GM12878 (cell line): ENCODE measurements around the gene AMHR2. TPM values are rescaled to one million over a fixed set of nuclear protein-coding genes. Genes with fewer than 3 reads are reported as not detected.
A peak's percentile ranks its signal among the peaks of the same experiment; 100 is the strongest.

Experiments used
- BACH1 ChIP-seq: fragments of 450-650 bp; IDR thresholded peaks from 2 replicates; pipeline ENCODE4 v1.6.1; 2017; ENCODE audit warnings: mild to moderate bottlenecking, borderline replicate concordance
- BMI1 ChIP-seq: fragments of 450-650 bp; IDR thresholded peaks from 2 replicates; pipeline ENCODE4 v1.6.1; 2016; ENCODE audit warnings: mild to moderate bottlenecking, moderate library complexity, borderline replicate concordance
- CBX5 ChIP-seq: sonication (generic); IDR thresholded peaks from 2 replicates; pipeline ENCODE4 v1.6.1; 2016; ENCODE audit warnings: low read depth, moderate library complexity, mild to moderate bottlenecking, inconsistent platforms
- JUND ChIP-seq: IDR thresholded peaks from 2 replicates; pipeline ENCODE4 v1.6.1; 2012; ENCODE audit warnings: low read depth, mild to moderate bottlenecking, low read length, improper control_type of control experiment, moderate library complexity
- KDM1A ChIP-seq: fragments of 200-600 bp; sonication (generic); IDR thresholded peaks from 2 replicates; pipeline ENCODE4 v1.6.1; 2016; ENCODE audit warnings: borderline replicate concordance
- KLF5 ChIP-seq: fragments of 450-650 bp; IDR thresholded peaks from 2 replicates; pipeline ENCODE4 v1.6.1; 2014; ENCODE audit warnings: mild to moderate bottlenecking; ENCODE audit not compliant: partially characterized antibody
- MXI1 ChIP-seq: fragments of 150-350 bp; IDR thresholded peaks from 2 replicates; pipeline ENCODE4 v1.6.1; 2011; ENCODE audit warnings: low read depth, mild to moderate bottlenecking, inconsistent platforms, low read length, improper control_type of control experiment
- MYC ChIP-seq: IDR thresholded peaks from 2 replicates; pipeline ENCODE4 v1.6.1; 2011; ENCODE audit warnings: mild to moderate bottlenecking, low read length, moderate library complexity, inconsistent platforms; ENCODE audit not compliant: insufficient read depth, insufficient replicate concordance, insufficient read length, severe bottlenecking
- NBN ChIP-seq: fragments of 450-650 bp; IDR thresholded peaks from 2 replicates; pipeline ENCODE4 v1.6.1; 2016
- POLR2A ChIP-seq: IDR thresholded peaks from 2 replicates; pipeline ENCODE4 v1.6.1; 2011; ENCODE audit warnings: low read depth, mild to moderate bottlenecking, low read length
- RB1 ChIP-seq: fragments of 450-650 bp; formaldehyde crosslinking; IDR thresholded peaks from 2 replicates; pipeline ENCODE4 v1.6.1; 2017; ENCODE audit warnings: mild to moderate bottlenecking, borderline replicate concordance
- RELA ChIP-seq: fragments of 450-650 bp; IDR thresholded peaks from 2 replicates; pipeline ENCODE4 v1.8.0; 2014; ENCODE audit warnings: borderline replicate concordance; ENCODE audit not compliant: partially characterized antibody
- REST ChIP-seq: IDR thresholded peaks from 2 replicates; pipeline ENCODE4 v1.6.1; 2012; ENCODE audit warnings: mild to moderate bottlenecking, low read depth, low read length
- SUZ12 ChIP-seq: fragments of 200-600 bp; sonication (generic); IDR thresholded peaks from one replicate; pipeline ENCODE4 v1.6.1; 2018; ENCODE audit warnings: antibody characterized with exemption, mild to moderate bottlenecking; ENCODE audit not compliant: unreplicated experiment
- YBX1 ChIP-seq: fragments of 450-650 bp; IDR thresholded peaks from 2 replicates; pipeline ENCODE4 v1.6.1; 2016; ENCODE audit warnings: antibody characterized with exemption
- ZNF274 ChIP-seq: IDR thresholded peaks from one replicate; pipeline ENCODE4 v1.8.0; 2011; ENCODE audit not compliant: insufficient read length, insufficient read depth
- ZNF592 ChIP-seq: fragments of 450-650 bp; IDR thresholded peaks from 2 replicates; pipeline ENCODE4 v1.6.1; 2017; ENCODE audit warnings: mild to moderate bottlenecking, moderate library complexity
- ZNF687 ChIP-seq: fragments of 450-650 bp; IDR thresholded peaks from 2 replicates; pipeline ENCODE4 v1.6.1; 2017; ENCODE audit warnings: mild to moderate bottlenecking, moderate library complexity
- ZSCAN29 ChIP-seq: fragments of 450-650 bp; IDR thresholded peaks from 2 replicates; pipeline ENCODE4 v1.6.1; 2017; ENCODE audit warnings: mild to moderate bottlenecking, moderate library complexity
- polyA plus RNA-seq, 11 experiments: library from polyadenylated mRNA; depleted of rRNA in 4 of 11; unstranded in 6 of 11; stranded (reverse) in 5 of 11; fragments of >200 nt; fragmentation: Nextera tagmentation in 4 of 11; fragmentation: Illumina TruSeq in 1 of 11; extraction: Ambion mirVana in 4 of 11; extraction: Trizol in 1 of 11; gene quantifications; 1 replicate in 1 of 11; 2 replicates in 10 of 11; pipeline versions ENCODE4 v1.2.1 to v1.2.3, GENCODE V29; 2011 to 2016; ENCODE audit warnings: inconsistent platforms in 2 of 11, missing spikeins in 2 of 11, low read depth in 1 of 11
- total RNA-seq, 4 experiments: library from RNA; depleted of rRNA in 3 of 4; stranded (reverse); fragments of >200 nt in 3 of 4; fragmentation: Illumina TruSeq in 1 of 4; extraction: Trizol in 1 of 4; gene quantifications; 2 replicates each; pipeline versions ENCODE4 v1.2.1 to v1.2.3, GENCODE V29; 2013 to 2021

The AMHR2 gene
- total and polyA plus RNA-seq, 10 of the 15 experiments (the other 5 are each of a cell fraction or from before 2014, with no cell fraction given) = 0.06 TPM; not detected in 9

GRCh38 chr12:53381731-53382630 lies 41.7 kb upstream of the AMHR2 start (continued):
- TF ChIP-seq REST (no peak), KDM1A (no peak), POLR2A (0 out of 2 replicates have a peak, but pooled peaks have one; percentile 1), CBX5 (no peak), NBN (peak; percentile 17; the same call in 1 of the 2 replicates), YBX1 (no peak), JUND (no peak), ZNF274 (no peak), RELA (no peak), SUZ12 (no peak), MXI1 (no peak), ZNF687 (no peak), KLF5 (no peak), ZSCAN29 (no peak), BMI1 (no peak), MYC (no peak), BACH1 (no peak), RB1 (no peak), ZNF592 (no peak)
